ENCODE measurements around the gene AGMAT.
"Not testable (repeated sequence)": the region's sequence is repeated elsewhere in the genome, so short reads cannot be mapped to it uniquely, and the experiment has no call there.

The AGMAT gene

GRCh38 chr1:15610167-15610566 lies 25.3 kb upstream of the AGMAT start:
- DNase-seq: no peak

GRCh38 chr1:15609631-15610030 lies 24.8 kb upstream of the AGMAT start:
- no peak for DNase-seq

GRCh38 chr1:15605398-15606383 lies 20.8 kb upstream of the AGMAT start:
- DNase-seq: no peak

- DNase-seq: not testable (repeated sequence)
Measured at GRCh38 chr1:15604400-15604799, 19.5 kb upstream of the AGMAT start.

- peak; percentile 18 for DNase-seq
Measured at GRCh38 chr1:15603966-15604282, 19.1 kb upstream of the AGMAT start.

GRCh38 chr1:15603050-15603965 lies 18.5 kb upstream of the AGMAT start:
- DNase-seq: peak; percentile 94

- DNase-seq: no peak
Measured at GRCh38 chr1:15598436-15598835, 13.6 kb upstream of the AGMAT start.

- DNase-seq: no peak
Measured at GRCh38 chr1:15595809-15596617, 11.2 kb upstream of the AGMAT start.

GRCh38 chr1:15592285-15592684 lies 7.4 kb upstream of the AGMAT start:
- no peak for DNase-seq

GRCh38 chr1:15583016-15583706 lies 1.7 kb downstream of the AGMAT start:
- no peak for DNase-seq

- no peak for DNase-seq
Measured at GRCh38 chr1:15579683-15580047, 5.2 kb downstream of the AGMAT start.

GRCh38 chr1:15578921-15579682 lies 5.7 kb downstream of the AGMAT start:
- peak; percentile 37 for DNase-seq

GRCh38 chr1:15577691-15578090 lies 7.2 kb downstream of the AGMAT start:
- no peak for DNase-seq

GRCh38 chr1:15575549-15576150 lies 9.2 kb downstream of the AGMAT start:
- no peak for DNase-seq

- DNase-seq: no peak
Measured at GRCh38 chr1:15574741-15575140, 10.1 kb downstream of the AGMAT start.

- no peak for DNase-seq
Measured at GRCh38 chr1:15573477-15573876, 11.4 kb downstream of the AGMAT start.

- no peak for DNase-seq
Measured at GRCh38 chr1:15571266-15571665, 13.6 kb downstream of the AGMAT start.

- DNase-seq: no peak
Measured at GRCh38 chr1:15570861-15571260, 14.0 kb downstream of the AGMAT start.

GRCh38 chr1:15568387-15569073 lies 16.3 kb downstream of the AGMAT start:
- DNase-seq: no peak

- no peak for DNase-seq
Measured at GRCh38 chr1:15559189-15559810, 25.6 kb downstream of the AGMAT start.
